ENCODE data around the gene TCF4.

DNA sequence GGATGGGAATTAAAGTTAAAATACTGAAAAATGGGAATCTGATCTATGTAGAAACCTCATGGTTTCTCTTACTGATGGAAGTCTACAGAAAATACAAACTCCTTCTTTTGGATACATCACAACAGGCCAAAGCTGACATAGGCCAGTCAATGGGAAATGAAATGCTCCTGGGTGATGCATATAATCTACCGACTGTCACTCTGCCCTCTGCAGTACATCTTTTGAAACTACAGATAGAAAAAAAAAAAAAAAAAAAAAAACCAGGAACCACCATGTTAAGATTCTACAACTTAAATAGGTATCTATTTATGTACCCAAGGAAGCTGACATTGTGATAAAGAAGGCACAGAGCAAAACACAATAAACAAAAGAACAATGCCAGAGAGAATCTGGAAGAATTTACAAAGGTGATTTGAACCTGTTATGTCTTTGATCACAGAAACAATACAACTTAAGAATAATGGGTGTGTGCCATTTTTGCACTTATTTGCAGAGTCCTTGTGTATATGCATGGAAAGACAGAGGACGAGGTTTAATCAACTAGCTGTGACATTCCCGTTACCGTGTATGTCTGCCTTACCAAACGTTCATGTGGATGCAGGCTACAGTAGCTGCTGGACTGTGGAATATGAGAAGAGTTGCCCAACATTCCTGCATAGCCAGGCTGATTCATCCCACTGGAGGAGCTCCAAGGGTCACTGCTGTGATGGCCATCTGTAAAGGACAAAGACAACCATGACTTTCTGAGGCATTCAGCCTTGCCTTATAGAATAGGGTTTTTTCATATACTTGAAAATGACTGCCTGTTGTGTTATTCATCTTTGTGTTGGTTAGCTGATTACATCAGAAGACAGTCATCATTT is 312.7 kb downstream of the TCF4 start:
- TF ChIP-seq EZH2 (IDR thresholded peaks at IDR 0.05) = no peak
- no peak for TF ChIP-seq POLR2AphosphoS5 (IDR thresholded peaks at IDR 0.05; ENCODE audit: borderline replicate concordance, low read depth, low read length)
